ENCODE results near the gene ST3GAL2.
"Not testable (repeated sequence)": the region's sequence is repeated elsewhere in the genome, so short reads cannot be mapped to it uniquely, and the experiment has no call there.

DNA sequence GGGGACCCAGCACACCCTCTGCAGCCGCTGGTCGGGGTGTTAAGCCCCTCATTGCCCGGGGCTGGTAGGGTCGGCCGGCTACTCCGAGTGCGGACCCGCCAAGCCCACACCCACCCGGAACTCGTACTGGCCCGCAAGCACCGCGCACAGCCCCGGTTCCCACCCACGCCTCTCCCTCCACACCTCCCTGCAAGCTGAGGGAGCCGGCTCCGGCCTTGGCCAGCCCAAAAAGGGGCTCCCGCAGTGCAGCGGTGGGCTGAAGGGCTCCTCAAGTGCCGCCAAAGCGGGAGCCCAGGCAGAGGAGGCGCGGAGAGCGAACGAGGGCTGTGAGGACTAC is 12.1 kb upstream of the ST3GAL2 start:
- not testable (repeated sequence) for TF ChIP-seq ZNF274 (IDR thresholded peaks at IDR 0.05; ENCODE audit: low read depth, low read length); YY1 (IDR thresholded peaks at IDR 0.05; ENCODE audit: insufficient read depth, insufficient read length); SUZ12 (IDR thresholded peaks at IDR 0.05; ENCODE audit: extremely low read depth, insufficient read depth, insufficient read length)
